Measurements from ENCODE around the gene BTBD7.

BTBD7 gene

DNA sequence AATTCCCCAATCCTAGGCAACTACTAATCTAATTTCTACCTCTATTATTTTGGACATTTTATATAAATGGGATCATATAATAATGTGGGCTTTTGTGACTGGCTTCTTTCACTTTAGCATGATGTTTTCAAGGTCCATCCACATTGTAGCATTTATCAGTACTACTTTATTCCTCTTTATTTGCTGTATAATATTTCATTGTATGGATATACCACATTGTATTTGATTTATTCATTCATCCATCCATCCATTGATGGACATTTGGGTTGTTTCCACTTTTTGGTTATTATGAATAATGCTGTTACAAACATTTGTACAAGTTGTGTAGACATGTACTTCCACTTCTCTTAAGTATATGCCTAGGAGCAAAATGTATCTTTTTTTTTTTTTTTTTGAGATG is 17.3 kb downstream of the BTBD7 start:
- TF ChIP-seq, protein P1, sequence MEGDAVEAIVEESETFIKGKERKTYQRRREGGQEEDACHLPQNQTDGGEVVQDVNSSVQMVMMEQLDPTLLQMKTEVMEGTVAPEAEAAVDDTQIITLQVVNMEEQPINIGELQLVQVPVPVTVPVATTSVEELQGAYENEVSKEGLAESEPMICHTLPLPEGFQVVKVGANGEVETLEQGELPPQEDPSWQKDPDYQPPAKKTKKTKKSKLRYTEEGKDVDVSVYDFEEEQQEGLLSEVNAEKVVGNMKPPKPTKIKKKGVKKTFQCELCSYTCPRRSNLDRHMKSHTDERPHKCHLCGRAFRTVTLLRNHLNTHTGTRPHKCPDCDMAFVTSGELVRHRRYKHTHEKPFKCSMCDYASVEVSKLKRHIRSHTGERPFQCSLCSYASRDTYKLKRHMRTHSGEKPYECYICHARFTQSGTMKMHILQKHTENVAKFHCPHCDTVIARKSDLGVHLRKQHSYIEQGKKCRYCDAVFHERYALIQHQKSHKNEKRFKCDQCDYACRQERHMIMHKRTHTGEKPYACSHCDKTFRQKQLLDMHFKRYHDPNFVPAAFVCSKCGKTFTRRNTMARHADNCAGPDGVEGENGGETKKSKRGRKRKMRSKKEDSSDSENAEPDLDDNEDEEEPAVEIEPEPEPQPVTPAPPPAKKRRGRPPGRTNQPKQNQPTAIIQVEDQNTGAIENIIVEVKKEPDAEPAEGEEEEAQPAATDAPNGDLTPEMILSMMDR (IDR thresholded peaks at IDR 0.05; ENCODE audit: control insufficient read depth, extremely low read depth, insufficient read depth), result no peak
- H3K4me3 ChIP-seq (ENCODE audit: low read depth, low read length), result no peak overlapping the region
- no peak for DNase-seq (ENCODE audit: low read depth)

DNA sequence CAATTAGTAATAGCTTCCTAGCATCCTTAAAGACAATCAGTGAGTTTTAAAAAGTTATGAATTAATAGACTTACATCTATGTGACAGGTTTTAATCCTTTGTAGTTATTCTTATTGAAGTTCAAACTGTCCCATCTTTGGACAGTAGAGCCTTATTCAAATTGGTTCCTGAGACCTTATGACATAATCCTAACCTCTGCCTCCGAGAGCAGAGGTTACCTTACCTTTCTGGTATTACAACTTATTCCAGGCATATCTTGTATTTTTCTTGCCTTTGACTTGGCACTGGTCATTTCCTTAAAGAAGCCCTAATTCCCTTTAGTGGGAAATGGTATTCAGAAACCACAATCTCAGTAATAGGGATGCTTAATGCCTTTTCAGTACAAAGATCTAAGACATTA is 21.8 kb downstream of the BTBD7 start:
- peak; percentile 42 for DNase-seq (ENCODE audit: low read depth)
- TF ChIP-seq, protein P1 (IDR thresholded peaks at IDR 0.05; ENCODE audit: control insufficient read depth, extremely low read depth, insufficient read depth), result 0 out of 2 replicates have a peak, but pooled peaks have one; percentile 4
- H3K4me3 ChIP-seq (ENCODE audit: low read depth, low read length), result no peak overlapping the region

DNA sequence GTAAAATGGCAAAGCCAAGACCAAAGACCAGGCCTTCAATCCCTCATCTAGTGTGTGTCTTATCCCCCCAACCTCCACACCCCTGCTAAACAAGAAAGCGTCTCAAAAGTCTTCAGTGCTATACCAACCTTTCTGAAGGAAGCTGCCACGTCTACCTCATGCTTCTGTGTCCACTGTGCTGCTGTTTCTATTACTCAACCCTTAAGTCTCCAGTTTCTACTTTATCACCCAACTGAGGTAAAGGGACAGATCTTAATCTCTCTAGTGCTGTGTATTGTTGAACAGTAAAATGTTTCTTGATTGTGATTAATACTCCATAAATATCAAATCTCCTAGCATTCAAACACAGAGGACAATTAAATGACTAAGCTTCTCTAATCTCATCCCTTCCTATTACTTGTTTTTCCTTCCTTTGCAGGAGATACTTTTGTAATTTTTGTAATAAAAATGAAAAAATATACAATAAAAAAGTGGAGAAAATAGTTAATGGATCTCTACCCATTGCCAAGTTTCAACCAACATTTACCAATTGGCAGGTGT is 23.3 kb downstream of the BTBD7 start:
- H3K4me3 ChIP-seq (ENCODE audit: low read depth, low read length), result no peak overlapping the region
- TF ChIP-seq, protein P1 (IDR thresholded peaks at IDR 0.05; ENCODE audit: control insufficient read depth, extremely low read depth, insufficient read depth), result no peak
- no peak for DNase-seq (ENCODE audit: low read depth)

DNA sequence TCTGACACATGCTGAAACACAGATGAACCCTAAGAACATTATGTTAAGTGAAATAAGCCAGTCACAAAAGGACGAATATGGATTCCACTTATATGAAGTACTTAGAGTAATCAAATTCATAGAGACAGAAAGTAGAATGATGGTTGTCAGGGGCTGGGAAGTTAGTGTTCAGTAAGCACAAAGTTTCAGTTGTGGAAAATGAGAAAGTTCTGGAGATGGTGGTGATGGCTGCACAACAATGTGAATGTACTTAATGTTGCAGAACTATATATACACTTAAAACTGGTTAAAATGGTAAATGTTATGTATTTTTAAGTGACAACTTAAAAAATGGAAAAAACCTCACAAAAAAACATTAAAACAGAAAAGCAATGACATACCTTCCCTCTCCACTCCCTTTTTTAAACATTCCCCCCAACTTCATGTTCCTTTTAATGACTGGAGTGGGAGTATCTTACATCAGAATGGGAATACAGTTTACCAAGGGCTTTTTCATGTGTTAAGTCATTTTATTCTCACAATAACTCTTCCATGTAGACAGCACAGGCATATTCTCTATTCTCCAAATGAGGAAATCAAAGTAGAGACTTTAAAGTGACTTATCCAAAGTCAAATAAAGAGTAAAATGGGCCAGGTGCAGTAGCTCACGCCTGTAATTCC is 24.0 kb downstream of the BTBD7 start:
- H3K4me3 ChIP-seq (ENCODE audit: low read depth, low read length), result no peak overlapping the region
- no peak for DNase-seq (ENCODE audit: low read depth)
- TF ChIP-seq, protein P1 (IDR thresholded peaks at IDR 0.05; ENCODE audit: control insufficient read depth, extremely low read depth, insufficient read depth), result no peak

DNA sequence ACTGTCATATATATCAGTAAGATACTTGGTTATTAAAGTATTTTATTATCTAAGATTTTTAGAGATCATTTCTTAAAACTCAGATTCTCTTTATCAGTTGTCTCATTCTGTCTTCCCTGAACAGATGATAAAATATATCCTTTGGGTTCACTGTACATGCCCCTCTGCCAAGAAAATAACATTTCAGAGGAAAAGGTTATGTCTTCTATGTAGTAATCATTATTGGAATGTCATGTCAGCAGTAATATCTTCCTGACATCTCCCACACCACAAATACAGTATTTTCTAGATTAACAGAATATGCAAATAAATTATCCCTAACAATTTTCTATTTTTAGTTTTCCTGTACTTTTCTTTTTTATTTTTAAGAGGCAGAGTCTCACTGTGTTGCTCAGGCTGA is 26.0 kb downstream of the BTBD7 start:
- TF ChIP-seq, protein P1 (IDR thresholded peaks at IDR 0.05; ENCODE audit: control insufficient read depth, extremely low read depth, insufficient read depth), result no peak
- no peak for DNase-seq (ENCODE audit: low read depth)
- H3K4me3 ChIP-seq (ENCODE audit: low read depth, low read length), result no peak overlapping the region

DNA sequence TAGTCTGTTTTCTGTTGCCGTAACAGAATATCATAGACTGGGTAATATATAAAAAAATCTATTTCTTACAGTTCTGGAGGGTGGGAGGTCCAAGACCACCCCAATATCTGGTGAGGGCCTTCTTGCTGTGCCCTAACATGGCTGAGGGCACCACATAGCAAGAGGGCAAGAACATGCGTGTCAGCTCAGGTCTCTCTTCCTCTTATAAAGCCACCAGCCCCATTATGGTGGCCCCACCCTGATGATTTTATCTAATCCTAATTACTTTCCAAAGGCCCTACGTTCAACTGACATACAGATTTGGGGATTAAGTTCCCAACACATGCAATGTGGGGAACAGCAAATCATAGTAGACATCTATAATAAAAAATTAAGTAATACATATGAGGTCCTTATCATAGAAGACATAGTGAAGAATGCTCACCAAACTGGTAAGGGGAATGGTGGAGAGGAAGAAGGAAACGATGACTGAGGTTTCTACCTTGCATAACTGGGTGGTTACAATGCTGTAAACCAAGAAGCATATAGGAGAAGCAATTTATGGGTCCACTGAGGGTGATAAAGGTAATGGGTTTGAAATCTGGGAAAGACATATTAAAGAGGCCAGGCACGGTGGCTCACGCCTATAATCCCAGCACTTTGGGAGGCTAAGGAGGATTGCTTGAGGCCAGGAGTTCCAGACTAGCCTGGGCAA is 27.0 kb downstream of the BTBD7 start:
- TF ChIP-seq, protein P1 (IDR thresholded peaks at IDR 0.05; ENCODE audit: control insufficient read depth, extremely low read depth, insufficient read depth), result no peak
- DNase-seq (ENCODE audit: low read depth), result no peak
- H3K4me3 ChIP-seq (ENCODE audit: low read depth, low read length), result no peak overlapping the region

All from LNCaP clone FGC (cell line).